PC-3 (cell line): ENCODE data around the gene OCA2. TPM values are rescaled to one million over a fixed set of nuclear protein-coding genes. Genes with fewer than 3 reads are reported as not detected.

Experiments used
- ATAC-seq: fragments of 200-7000 bp; cut with Tn5 transposase; 2 replicates; pipeline ENCODE4 v1.9.1; 2020; ENCODE audit warnings: mild to moderate bottlenecking, moderate library complexity
- BruUV-seq: library from RNA; stranded (reverse); fragments of 400-500 nt; replicated peaks from 2 replicates; lab custom pipeline; 2021; lab: Mats Ljungman, UMichigan
- CTCF ChIA-PET: fragments of 300-600 bp; sonication (Branson Sonifier 250); formaldehyde crosslinking; loops from one replicate; lab custom pipeline; 2022; ENCODE audit warnings: antibody characterized with exemption; lab: Charles Lee
- POLR2A ChIA-PET: fragments of 300-600 bp; sonication (Branson Sonifier 250); formaldehyde crosslinking; loops from one replicate; lab custom pipeline; 2022; ENCODE audit warnings: antibody characterized with exemption; ENCODE audit not compliant: unreplicated experiment; lab: Charles Lee
- DNase-seq: peaks from one replicate; pipeline ENCODE4 v3.0.0-alpha.2; 2015
- H2AFZ ChIP-seq: fragments of 300-600 bp; sonication (generic); 2 replicates; pipeline ENCODE4 v1.6.0; 2016; ENCODE audit warnings: antibody characterized with exemption, low read length
- H3F3A ChIP-seq: fragments of 300-600 bp; sonication (generic); one replicate; pipeline ENCODE4 v1.6.0; 2017; ENCODE audit warnings: antibody characterized with exemption, low read length, control low read depth, mild to moderate bottlenecking; ENCODE audit not compliant: unreplicated experiment
- H3K27ac ChIP-seq: fragments of 300-600 bp; sonication (generic); 2 replicates; pipeline ENCODE4 v1.5.1; 2016; ENCODE audit warnings: mild to moderate bottlenecking, low read length
- H3K27me3 ChIP-seq: fragments of 300-600 bp; sonication (generic); 2 replicates; pipeline ENCODE4 v1.6.1; 2016; ENCODE audit warnings: low read length, mixed read lengths
- H3K36me3 ChIP-seq: fragments of 300-600 bp; sonication (generic); 2 replicates; pipeline ENCODE4 v1.6.1; 2016; ENCODE audit warnings: low read depth, mixed run types, low read length, mixed read lengths
- H3K4me1 ChIP-seq: fragments of 300-600 bp; sonication (generic); 2 replicates; pipeline ENCODE4 v1.5.1; 2016; ENCODE audit warnings: low read length; ENCODE audit not compliant: insufficient read depth
- H3K4me2 ChIP-seq: fragments of 300-600 bp; sonication (generic); 2 replicates; pipeline ENCODE4 v1.6.0; 2016; ENCODE audit warnings: low read length
- H3K4me3 ChIP-seq: fragments of 300-600 bp; sonication (generic); 2 replicates; pipeline ENCODE4 v1.5.1; 2016; ENCODE audit warnings: mild to moderate bottlenecking, low read length, mixed read lengths
- H3K79me2 ChIP-seq: fragments of 300-600 bp; sonication (generic); 2 replicates; pipeline ENCODE4 v1.6.1; 2017; ENCODE audit warnings: low read length, mixed read lengths
- H3K9ac ChIP-seq: fragments of 300-600 bp; sonication (generic); 2 replicates; pipeline ENCODE4 v1.6.0; 2016; ENCODE audit warnings: mild to moderate bottlenecking, low read length
- H3K9me2 ChIP-seq: fragments of 300-600 bp; sonication (generic); replicated peaks from 2 replicates; pipeline ENCODE4 v1.6.1; 2016; ENCODE audit warnings: mixed run types, low read length, mixed read lengths
- H3K9me3 ChIP-seq: fragments of 300-600 bp; sonication (generic); 2 replicates; pipeline ENCODE4 v1.6.1; 2016; ENCODE audit warnings: low read length, mixed read lengths
- H4K20me1 ChIP-seq: fragments of 300-600 bp; sonication (generic); 2 replicates; pipeline ENCODE4 v1.6.1; 2016; ENCODE audit warnings: low read length, mixed read lengths
- EZH2 ChIP-seq: fragments of 300-600 bp; sonication (generic); IDR thresholded peaks from one replicate; pipeline ENCODE4 v1.6.1; 2017; ENCODE audit warnings: antibody characterized with exemption, mild to moderate bottlenecking, low read length; ENCODE audit not compliant: unreplicated experiment
- EZH2phosphoT487 ChIP-seq: fragments of 300-600 bp; sonication (generic); IDR thresholded peaks from 2 replicates; pipeline ENCODE4 v1.6.1; 2018; ENCODE audit warnings: mild to moderate bottlenecking, antibody characterized with exemption, low read length, borderline replicate concordance
- intact Hi-C: fragments of 100-400 bp; cut with micrococcal nuclease; formaldehyde crosslinking; loops from 2 replicates; pipeline ENCODE4 v1.9.0; 2023
- total RNA-seq: library from RNA; depleted of rRNA; stranded (reverse); fragments of >200 nt; gene quantifications from 2 replicates; pipeline ENCODE4 v1.2.3, GENCODE V29; 2014
- TF ChIP-seq, protein P1 (sequence below): fragments of 300-600 bp; sonication (generic); conservative IDR thresholded peaks from 2 replicates; pipeline ENCODE4 v1.5.1; 2017; ENCODE audit warnings: antibody characterized with exemption, low read depth, mild to moderate bottlenecking, low read length

Gene OCA2
- total RNA-seq, 1 experiment from 2014 or later = not detected

DNA sequence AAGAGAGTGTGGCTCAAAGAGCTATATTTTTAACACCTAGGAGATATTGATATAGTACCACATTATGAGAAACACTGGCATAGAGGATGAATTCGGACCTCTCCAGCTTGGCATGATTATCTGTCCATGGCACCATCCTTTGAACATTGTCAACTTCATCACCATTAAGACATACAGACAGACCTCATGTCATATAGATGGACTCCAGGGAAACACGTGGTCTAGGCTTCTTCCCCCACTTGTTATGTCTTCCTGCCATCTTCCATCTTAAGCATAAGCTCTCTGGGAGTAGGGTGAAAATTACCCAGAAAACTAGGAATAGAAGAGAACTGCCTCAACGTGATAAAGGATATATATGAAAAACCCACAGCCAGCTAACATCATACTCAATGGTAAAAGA is 51.8 kb downstream of the OCA2 start:
- ChIA-PET POLR2A (no interaction called here), CTCF (no interaction called here)
- ATAC-seq (no peak), DNase-seq (no peak)
- no TSS peak for BruUV-seq
- H3K27ac ChIP-seq = no peak overlapping the region
- intact Hi-C loops = no loop called here
- no peak overlapping the region for H3K9ac ChIP-seq
- H2AFZ ChIP-seq = no peak overlapping the region
- H3K9me3 ChIP-seq = 0 out of 2 replicates have a peak, but pooled peaks cover 6% of the 10 kb centered on the region
- H3F3A ChIP-seq = no peaks in the 10 kb centered on the region
- no peak overlapping the region for H3K4me2 ChIP-seq
- H3K4me1 ChIP-seq = no peaks in the 10 kb centered on the region
- no peaks in the 10 kb centered on the region for H3K79me2 ChIP-seq
- H4K20me1 ChIP-seq = no peaks in the 10 kb centered on the region
- TF ChIP-seq, protein P1, sequence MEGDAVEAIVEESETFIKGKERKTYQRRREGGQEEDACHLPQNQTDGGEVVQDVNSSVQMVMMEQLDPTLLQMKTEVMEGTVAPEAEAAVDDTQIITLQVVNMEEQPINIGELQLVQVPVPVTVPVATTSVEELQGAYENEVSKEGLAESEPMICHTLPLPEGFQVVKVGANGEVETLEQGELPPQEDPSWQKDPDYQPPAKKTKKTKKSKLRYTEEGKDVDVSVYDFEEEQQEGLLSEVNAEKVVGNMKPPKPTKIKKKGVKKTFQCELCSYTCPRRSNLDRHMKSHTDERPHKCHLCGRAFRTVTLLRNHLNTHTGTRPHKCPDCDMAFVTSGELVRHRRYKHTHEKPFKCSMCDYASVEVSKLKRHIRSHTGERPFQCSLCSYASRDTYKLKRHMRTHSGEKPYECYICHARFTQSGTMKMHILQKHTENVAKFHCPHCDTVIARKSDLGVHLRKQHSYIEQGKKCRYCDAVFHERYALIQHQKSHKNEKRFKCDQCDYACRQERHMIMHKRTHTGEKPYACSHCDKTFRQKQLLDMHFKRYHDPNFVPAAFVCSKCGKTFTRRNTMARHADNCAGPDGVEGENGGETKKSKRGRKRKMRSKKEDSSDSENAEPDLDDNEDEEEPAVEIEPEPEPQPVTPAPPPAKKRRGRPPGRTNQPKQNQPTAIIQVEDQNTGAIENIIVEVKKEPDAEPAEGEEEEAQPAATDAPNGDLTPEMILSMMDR = no peak
- TF ChIP-seq EZH2phosphoT487 (no peak), EZH2 (no peak)
- no peaks in the 10 kb centered on the region for H3K36me3 ChIP-seq
- no peaks in the 10 kb centered on the region for H3K9me2 ChIP-seq
- no peak overlapping the region for H3K4me3 ChIP-seq
- H3K27me3 ChIP-seq = no peaks in the 10 kb centered on the region

DNA sequence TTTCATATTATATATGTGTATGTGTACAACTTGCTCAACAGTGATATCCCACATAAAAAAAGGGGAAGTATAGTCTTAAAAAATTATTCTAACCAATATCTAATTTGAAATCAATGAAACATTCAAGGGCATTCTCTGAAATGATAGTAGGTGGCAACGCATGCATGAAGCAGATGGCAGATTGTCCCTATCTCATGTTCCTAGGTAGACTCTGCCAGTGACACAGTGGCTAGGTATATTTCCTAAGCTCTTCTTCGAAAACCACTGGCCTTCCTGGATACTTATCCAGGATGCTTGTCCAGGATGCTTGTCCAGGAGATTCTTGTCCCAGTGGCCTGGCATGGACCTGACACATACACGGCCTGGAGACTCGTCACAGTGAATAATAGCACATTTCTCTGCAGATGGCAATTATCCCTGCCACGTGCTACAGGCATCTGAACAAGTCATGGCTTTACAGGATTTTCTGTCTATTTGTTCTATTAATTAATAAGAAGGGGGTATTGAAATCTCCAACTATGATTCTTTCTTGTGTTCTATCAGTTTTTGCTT is 54.9 kb downstream of the OCA2 start:
- Histone ChIP-seq H3K79me2 (no peaks in the 10 kb centered on the region), H3K36me3 (no peaks in the 10 kb centered on the region), H3K4me3 (no peak overlapping the region), H3K27me3 (no peaks in the 10 kb centered on the region), H3K9me3 (0 out of 2 replicates have a peak, but pooled peaks cover 6% of the 10 kb centered on the region), H3K9ac (no peak overlapping the region), H3K9me2 (no peaks in the 10 kb centered on the region), H3K4me2 (no peak overlapping the region), H3K4me1 (no peaks in the 10 kb centered on the region), H3K27ac (no peak overlapping the region), H3F3A (no peaks in the 10 kb centered on the region), H2AFZ (no peak overlapping the region), H4K20me1 (no peaks in the 10 kb centered on the region)
- DNase-seq (no peak), ATAC-seq (no peak)
- TF ChIP-seq, protein P1 = no peak
- no peak for TF ChIP-seq EZH2phosphoT487
- no peak for TF ChIP-seq EZH2
- intact Hi-C loops = no loop called here
- POLR2A ChIA-PET = no interaction called here
- BruUV-seq = no TSS peak
- CTCF ChIA-PET = no interaction called here

DNA sequence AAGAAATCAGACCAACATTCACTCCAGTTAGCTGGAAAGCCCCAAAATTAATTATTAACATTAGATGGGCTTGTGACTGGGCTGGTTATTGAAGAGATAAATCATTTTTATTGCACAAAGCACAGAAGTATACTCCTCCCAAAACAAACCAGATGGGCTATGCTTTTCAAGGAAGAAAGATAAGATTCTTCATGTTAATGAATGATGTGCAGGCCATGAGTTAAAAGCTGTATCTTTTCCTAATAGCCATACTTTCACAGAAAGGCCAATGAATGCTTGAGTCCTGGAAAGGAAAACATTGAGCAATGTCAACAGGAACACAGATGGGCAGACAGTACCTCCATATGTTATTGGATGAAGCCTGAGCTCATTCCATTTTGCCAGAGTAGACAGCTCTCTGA is 55.4 kb downstream of the OCA2 start:
- no peaks in the 10 kb centered on the region for H4K20me1 ChIP-seq
- no peak overlapping the region for H3K9ac ChIP-seq
- H3K4me3 ChIP-seq = no peak overlapping the region
- H3F3A ChIP-seq = no peaks in the 10 kb centered on the region
- no peaks in the 10 kb centered on the region for H3K9me2 ChIP-seq
- ATAC-seq = no peak
- CTCF ChIA-PET = no interaction called here
- intact Hi-C loops = no loop called here
- POLR2A ChIA-PET = no interaction called here
- H3K9me3 ChIP-seq = 0 out of 2 replicates have a peak, but pooled peaks cover 6% of the 10 kb centered on the region
- no peak overlapping the region for H2AFZ ChIP-seq
- TF ChIP-seq, protein P1 = no peak
- TF ChIP-seq EZH2 (no peak), EZH2phosphoT487 (no peak)
- no peak for DNase-seq
- no peaks in the 10 kb centered on the region for H3K27me3 ChIP-seq
- H3K4me2 ChIP-seq = no peak overlapping the region
- no TSS peak for BruUV-seq
- no peaks in the 10 kb centered on the region for H3K36me3 ChIP-seq
- H3K79me2 ChIP-seq = no peaks in the 10 kb centered on the region
- H3K27ac ChIP-seq = no peak overlapping the region
- H3K4me1 ChIP-seq = no peaks in the 10 kb centered on the region
